ENCODE results near the gene KLHL30.
"Not testable (repeated sequence)": the region's sequence is repeated elsewhere in the genome, so short reads cannot be mapped to it uniquely, and the experiment has no call there.

KLHL30 gene

GRCh38 chr2:238101891-238102841, 36.3 kb upstream of the KLHL30 start:
- DNase-seq = no peak

- no peak for DNase-seq
Measured at GRCh38 chr2:238102865-238103264, 35.6 kb upstream of the KLHL30 start.

DNA sequence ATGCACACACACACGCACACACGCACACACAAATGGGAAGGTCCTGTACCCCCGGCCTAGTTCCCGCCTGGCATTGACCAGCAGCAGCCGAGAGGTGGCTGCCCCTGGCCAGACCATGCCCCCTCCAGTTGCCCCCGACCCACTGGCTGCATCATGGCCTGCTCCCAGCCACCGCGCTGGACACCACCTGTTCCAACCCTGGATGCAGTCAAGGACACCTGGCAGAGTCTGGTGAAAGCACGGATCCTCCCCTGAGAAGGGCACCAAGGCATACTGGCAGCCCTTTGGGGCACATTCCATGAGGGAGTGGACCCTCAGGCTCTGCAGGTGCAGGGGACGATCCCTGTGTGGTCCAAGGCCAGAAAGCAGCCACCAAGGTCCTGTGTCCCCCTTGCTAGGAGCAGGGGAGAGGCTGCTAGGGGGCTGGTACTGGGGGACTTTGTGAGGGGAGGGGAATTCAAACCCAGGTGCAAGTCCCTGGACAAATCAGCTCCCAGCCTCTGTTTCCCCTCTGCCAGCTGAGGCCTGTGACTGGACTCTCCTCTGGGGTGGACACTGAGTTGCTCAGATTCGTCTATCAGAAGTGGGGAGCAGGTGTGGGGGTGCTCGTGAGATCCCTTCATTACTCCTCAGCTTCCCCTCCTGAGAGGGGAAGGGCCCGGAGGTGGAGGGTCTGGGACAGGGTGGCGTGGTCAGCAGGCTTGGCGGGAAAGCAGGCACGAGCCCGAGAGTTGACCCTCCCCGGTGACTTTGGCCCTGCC, 34.8 kb upstream of the KLHL30 start:
- no peak for DNase-seq

DNA sequence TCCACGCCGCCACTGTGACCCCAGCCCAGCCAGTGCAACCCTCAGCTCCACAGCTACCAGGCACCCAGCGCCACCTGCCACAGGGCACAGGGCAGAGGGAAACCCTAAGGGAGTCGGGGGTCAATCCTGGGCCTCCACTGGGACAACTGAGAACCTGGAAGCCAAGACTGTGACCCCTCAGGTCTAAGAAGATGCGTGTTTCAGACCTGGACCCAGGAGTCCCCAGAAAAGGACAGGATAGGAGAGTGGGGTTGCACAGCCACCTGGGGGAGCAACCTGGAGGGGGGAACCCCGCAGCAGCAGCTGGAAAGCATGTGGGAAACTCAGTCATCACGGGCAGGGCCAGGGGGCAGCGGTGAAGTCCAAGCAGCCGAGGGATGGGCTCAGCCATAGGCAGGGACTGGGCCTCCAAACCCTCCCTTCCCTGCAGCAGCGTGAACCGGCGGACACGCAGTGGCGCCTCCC, 34.2 kb upstream of the KLHL30 start:
- DNase-seq = no peak

DNA sequence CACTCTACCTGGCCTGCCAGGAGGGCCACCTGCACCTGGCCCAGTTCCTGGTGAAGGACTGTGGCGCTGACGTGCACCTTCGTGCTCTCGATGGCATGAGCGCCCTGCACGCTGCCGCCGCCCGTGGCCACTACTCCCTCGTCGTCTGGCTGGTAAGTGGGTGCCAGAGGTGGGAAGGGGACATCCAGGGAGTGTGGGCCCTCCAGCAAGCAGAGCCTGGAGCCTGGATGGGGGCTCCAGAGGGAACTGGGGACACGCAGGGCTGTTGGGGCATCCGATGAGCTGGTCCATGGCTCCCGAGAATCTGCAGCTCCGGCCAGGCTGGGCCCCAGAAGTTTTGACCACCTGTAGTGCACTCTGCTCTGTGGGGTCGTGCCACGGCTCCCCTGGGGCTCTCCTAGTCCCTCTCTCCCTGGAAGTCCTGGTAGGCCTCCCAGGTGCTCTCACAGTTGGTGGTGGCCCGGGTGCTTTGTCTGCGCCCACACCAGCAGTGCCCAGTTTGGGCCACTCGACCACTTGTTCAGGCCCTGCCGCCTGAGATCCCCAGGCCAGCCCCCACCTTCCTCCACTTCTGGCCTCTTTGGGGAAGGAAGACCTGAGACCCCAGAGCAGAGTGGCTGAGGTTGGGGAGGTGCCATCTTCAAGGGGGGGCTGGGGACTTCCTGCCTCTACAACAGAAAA, 33.6 kb upstream of the KLHL30 start:
- no peak for DNase-seq

DNA sequence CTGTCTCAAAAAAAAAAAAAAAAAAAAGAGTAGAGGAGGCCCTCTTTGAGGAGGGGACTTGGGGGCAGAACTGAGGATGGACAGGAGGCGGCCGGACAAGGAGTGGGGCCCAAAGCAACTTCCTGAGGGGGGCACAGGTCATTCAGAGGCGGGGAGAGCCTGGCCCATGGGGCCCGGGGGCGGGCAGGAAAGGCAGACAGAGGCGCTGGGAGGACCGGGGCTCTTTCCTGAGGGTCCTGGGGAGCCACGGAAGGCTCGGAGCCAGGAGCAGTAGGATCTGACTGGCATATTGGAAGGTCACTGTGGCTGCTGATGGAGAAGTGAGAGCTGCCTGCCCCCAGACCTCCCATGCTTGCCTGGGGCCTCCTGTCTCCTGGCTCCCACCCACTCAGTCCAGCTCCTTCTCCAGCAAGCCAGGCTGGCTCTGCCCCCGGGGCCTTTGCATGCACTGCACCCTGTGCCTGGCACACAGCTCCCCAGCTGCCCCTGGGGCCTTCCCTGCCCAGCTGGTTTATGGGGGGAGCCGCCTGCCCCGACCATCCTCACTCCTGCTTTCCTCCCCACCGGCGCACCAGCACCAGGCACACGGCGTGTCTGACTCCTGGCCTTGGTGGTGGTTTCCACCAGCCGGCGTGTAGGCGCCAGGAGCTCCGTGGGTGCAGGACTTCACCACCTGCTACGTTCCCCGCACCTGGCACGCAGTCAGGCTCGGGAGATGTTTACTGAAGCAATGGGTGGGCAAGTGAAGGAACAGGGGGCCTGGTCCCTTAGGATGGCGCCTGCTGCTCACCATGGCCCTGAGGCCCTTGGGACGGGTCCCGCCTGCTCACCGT, 32.7 kb upstream of the KLHL30 start:
- DNase-seq = no peak

DNA sequence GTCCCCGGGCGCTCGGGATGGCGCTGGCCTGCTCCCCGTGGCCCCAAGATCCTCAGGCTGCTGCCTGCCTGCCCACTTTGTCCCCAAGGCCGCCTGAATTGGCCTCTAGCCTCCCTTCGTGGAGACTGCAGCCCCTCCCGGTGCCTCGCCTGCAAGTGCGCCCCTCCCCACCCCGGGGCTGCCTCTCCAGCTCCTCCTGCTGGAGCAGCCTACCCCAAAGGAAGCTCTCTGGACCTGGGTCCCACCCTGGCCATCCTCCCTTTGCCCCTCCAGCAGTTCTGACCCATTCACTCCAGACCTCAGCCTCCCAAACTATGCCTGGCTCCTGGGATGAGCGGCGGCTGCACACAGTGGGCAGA, 32.1 kb upstream of the KLHL30 start:
- no peak for DNase-seq

DNA sequence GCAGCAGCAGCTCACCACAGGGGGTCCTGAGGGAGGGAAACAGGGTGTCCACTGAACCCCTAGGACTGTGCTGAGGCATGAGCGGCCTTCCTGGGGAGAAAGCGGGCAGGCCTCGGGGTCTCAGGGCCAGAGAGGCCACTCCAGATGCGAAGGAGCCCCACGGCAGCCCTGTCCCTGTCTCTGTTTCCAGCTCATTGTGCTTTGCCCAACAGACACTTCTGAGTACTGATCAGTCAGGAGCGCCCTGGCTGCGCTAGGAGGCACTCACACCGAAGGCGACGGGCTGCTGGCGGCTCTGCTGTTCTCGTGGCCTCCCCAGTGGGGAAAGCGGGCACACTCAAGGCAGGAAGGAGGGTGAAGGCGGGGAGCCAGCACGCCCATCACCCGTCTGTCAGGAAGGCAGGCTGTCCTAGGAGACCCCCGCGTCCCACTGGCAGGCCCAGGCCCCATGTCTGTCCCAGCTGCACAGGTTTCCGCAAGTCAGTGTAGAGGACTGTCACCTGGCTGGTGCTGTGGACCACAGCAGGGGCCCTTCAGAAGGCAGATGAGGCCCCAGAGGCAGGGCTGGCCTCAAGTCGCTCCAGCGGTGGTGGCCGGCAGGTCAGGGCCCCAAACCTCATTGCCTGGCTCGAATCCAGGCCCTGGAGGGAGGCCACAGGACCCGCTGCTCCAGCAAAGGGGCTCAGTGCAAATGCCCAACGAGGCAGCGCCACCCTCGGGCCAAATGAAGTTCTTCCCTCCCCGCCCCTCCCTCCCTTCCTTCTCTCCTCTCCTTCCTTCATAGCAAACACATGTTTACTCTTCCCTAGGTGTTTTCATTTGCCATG, 31.6 kb upstream of the KLHL30 start:
- DNase-seq = no peak

DNA sequence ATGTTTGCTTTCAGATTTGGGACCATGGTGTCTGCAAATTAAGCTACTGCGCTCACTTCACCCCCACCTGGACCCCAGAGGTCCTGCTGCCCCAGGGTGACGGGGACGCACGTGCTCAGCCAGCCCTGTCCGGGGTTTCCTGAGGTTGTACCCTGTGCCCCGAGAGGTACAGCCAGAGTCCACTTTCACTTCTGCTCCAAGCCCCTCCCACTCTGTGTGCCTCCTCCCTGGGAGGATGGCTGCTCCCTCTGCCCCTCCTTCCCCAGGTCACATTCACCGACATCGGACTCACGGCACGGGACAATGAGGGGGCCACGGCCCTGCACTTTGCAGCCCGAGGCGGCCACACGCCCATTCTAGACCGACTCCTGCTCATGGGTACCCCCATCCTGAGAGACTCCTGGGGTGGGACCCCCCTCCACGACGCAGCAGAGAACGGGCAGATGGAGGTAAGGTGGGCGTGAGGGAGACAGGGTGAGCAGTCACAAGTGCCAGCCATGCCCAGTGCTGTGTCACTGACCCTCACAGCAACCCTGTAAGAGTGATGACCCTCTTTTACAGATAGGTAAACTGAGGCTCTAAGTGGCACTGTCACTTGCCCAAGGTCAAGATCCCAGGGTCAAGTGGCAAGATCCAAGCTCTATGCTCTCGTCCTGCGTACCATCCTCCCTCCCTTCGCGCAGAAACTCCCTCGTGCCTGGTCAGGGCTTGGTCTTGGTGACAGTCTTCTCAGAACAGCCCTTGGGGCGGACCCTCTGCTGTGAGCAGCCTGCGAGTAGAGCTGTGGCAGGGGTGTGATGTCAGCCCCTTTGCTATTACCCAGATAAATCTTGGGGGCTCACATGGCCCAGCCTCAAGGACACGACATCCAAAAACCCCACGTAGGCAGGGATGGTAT, 30.7 kb upstream of the KLHL30 start:
- no peak for DNase-seq

DNA sequence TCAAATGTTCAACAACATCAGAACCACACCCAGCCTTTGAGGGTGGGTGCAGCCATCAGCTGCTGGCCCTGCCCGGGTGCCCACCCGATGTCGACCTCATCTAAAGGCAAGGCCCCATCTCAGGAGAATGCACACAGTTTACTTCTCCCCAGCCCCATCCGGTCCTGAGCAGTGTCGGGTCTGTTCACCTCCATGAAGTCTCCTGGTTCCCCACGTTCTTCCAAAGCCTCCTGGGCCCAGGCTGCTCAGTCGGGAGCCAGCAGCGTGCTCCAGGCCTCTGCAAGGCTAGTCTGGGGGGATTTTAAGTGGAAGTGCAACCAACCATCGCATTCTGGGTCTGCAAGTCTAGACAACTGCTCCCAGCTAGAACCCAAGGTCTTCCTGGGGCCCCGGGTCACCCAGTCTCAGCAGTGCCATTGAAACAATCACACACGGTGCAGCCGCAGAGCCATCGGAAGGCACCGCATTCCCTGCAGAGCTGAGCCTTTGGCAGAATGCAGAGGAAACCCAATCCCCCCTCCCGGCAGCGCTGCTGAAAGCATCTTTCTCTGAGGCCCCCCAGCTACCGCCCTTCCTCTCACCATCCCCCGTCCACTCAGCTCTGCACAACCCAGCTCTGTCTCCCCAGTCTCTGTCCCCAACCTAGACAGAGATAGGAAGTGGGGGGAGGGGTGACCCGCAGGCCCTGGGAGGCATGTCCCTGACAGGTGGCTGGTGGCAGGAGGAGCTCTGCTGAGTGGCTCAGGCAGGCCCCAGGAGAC, 29.9 kb upstream of the KLHL30 start:
- DNase-seq = no peak

- DNase-seq = no peak
Measured at GRCh38 chr2:238113611-238114010, 24.9 kb upstream of the KLHL30 start.

DNA sequence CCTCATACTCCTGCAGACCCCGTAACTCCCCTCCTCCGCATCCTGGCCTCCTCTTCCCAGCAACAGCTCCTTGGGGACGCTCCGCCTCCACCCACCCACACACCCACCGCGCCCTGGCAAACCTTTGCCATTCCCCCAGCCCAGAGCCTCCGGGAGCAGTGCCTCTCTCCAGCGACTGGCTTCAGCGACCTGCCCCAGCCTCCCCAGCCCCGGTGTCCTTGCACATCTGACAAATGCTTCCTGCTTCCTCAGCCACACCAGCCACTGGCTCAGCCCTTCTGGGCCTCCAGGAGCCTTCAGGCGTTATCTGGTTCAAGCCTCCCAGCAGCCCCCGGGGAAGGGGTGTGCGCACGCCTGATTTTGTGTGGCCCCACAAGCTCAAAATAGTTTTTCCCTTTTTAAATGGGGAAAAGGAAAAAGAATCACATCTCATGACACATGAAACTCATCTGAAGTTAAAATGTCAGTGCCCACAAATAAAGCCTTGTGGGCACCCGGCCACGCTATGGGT, 24.1 kb upstream of the KLHL30 start:
- no peak for DNase-seq

GRCh38 chr2:238114851-238115660, 23.4 kb upstream of the KLHL30 start:
- no peak for DNase-seq

- DNase-seq = not testable (repeated sequence)
Measured at GRCh38 chr2:238115709-238116108, 22.8 kb upstream of the KLHL30 start.

GRCh38 chr2:238116298-238117198, 21.9 kb upstream of the KLHL30 start:
- DNase-seq = no peak

GRCh38 chr2:238117199-238118154, 21.0 kb upstream of the KLHL30 start:
- no peak for DNase-seq
